CD4-positive, CD25-positive, alpha-beta regulatory T cell (primary cell): ENCODE measurements around the gene MUC13. TPM values are rescaled to one million over a fixed set of nuclear protein-coding genes. Genes with fewer than 3 reads are reported as not detected.

Experiments
- ATAC-seq, 2 donors: fragments of 150-1000 bp; cut with Tn5 transposase; one replicate each; pipeline ENCODE4 v1.10.0; 2021; ENCODE audit warnings: low read depth in 2 of 2, moderate number of reproducible peaks in 2 of 2, moderate library complexity in 1 of 2
- DNase-seq, 3 donors: peaks; one replicate each; pipeline versions ENCODE4 v3.0.0 to v3.0.0-alpha.2; 2012 to 2022; ENCODE audit warnings: mixed read lengths in 1 of 3
- H3K27ac ChIP-seq: one replicate; pipeline ENCODE4 v1.7.0; 2013; ENCODE audit warnings: mild to moderate bottlenecking, low read length; ENCODE audit not compliant: insufficient read depth, poor library complexity, severe bottlenecking
- H3K27me3 ChIP-seq: one replicate; pipeline ENCODE4 v1.7.0; 2013; ENCODE audit warnings: low read length; ENCODE audit not compliant: control insufficient read depth, insufficient read depth
- H3K36me3 ChIP-seq: one replicate; pipeline ENCODE4 v1.7.0; 2013; ENCODE audit warnings: mild to moderate bottlenecking, low read length, moderate library complexity; ENCODE audit not compliant: control insufficient read depth, insufficient read depth
- H3K4me1 ChIP-seq: 2 replicates; pipeline ENCODE4 v1.7.0; 2013; ENCODE audit warnings: mild to moderate bottlenecking, low read length; ENCODE audit not compliant: insufficient read depth, control insufficient read depth, poor library complexity, severe bottlenecking
- H3K4me3 ChIP-seq: one replicate; pipeline ENCODE4 v1.7.0; 2013; ENCODE audit warnings: low read depth, mild to moderate bottlenecking, low read length, moderate library complexity
- H3K9me3 ChIP-seq, 2 experiments: 1 replicate in 1 of 2; 2 replicates in 1 of 2; pipeline ENCODE4 v1.7.0; 2013; ENCODE audit warnings: low read length in 2 of 2, mild to moderate bottlenecking in 1 of 2, moderate library complexity in 1 of 2; ENCODE audit not compliant: control insufficient read depth in 2 of 2
- H3K27ac Mint-ChIP-seq, 3 donors: one replicate each; pipeline ENCODE4 v1.8.0; 2020 to 2022; ENCODE audit warnings: mild to moderate bottlenecking in 3 of 3, mixed read lengths in 3 of 3, moderate library complexity in 2 of 3
- H3K27me3 Mint-ChIP-seq: one replicate; pipeline ENCODE4 v1.8.0; 2022; ENCODE audit warnings: mild to moderate bottlenecking, mixed read lengths
- H3K36me3 Mint-ChIP-seq: one replicate; pipeline ENCODE4 v1.8.0; 2020; ENCODE audit warnings: mixed read lengths
- H3K4me1 Mint-ChIP-seq, 4 donors: one replicate each; pipeline ENCODE4 v1.8.0; 2020 to 2022; ENCODE audit warnings: mixed read lengths in 4 of 4, mild to moderate bottlenecking in 1 of 4
- H3K4me3 Mint-ChIP-seq, 4 donors: one replicate each; pipeline ENCODE4 v1.8.0; 2020 to 2022; ENCODE audit warnings: mild to moderate bottlenecking in 4 of 4, mixed read lengths in 4 of 4, moderate library complexity in 3 of 4
- H3K9me3 Mint-ChIP-seq, 7 donors: one replicate each; pipeline ENCODE4 v1.8.0; 2020 to 2022; ENCODE audit warnings: mixed read lengths in 7 of 7, mild to moderate bottlenecking in 3 of 7, moderate library complexity in 2 of 7
- polyA plus RNA-seq, 4 donors: library from polyadenylated mRNA; unstranded; fragments of 300-500 nt; fragmentation: Illumina TruSeq; gene quantifications; one replicate each; pipeline ENCODE4 v1.2.3, GENCODE V29; 2021
- total RNA-seq: library from RNA; stranded (reverse); gene quantifications from one replicate; pipeline ENCODE4 v1.2.3, GENCODE V29; 2022

Gene MUC13
- total and polyA plus RNA-seq, 5 donors from 2014 or later: 0.49 TPM; not detected in 4

DNA sequence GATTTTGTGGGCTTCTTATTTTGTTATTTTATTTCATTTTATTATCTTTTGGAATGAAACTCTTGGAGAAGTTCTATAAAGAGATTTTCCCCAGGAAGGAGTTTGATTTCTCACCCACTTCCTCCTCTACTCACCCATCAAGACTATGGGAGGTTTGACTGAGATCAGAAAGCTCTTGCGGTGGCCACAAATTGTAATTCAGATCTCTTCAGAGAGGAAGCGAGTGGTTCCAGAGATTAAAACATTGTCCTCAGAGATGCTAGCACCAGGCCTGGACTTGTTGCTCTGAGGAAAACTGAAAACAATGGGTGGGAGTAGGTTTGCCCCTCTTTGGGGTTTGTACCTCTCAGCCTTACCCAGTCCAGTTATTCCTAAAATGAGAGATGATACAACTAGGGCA is 8.1 kb upstream of the MUC13 start:
- Histone ChIP-seq H3K9me3 (no peaks in the 10 kb centered on the region), H3K27me3 (peaks cover 2% of the 10 kb centered on the region), H3K4me1 (no peaks in the 10 kb centered on the region), H3K27ac (no peak overlapping the region), H3K36me3 (no peaks in the 10 kb centered on the region), H3K4me3 (no peak overlapping the region)
- peaks cover 29% of the 10 kb centered on the region for H3K27me3 Mint-ChIP-seq
- ATAC-seq (no peak), DNase-seq (no peak)
- H3K4me3 Mint-ChIP-seq: no peak overlapping the region
- no peaks in the 10 kb centered on the region for H3K4me1 Mint-ChIP-seq
- no peaks in the 10 kb centered on the region for H3K36me3 Mint-ChIP-seq
- no peak overlapping the region for H3K27ac Mint-ChIP-seq
- peaks cover 0 to 2% (median 0%) of the 10 kb centered on the region in 7 donors for H3K9me3 Mint-ChIP-seq

DNA sequence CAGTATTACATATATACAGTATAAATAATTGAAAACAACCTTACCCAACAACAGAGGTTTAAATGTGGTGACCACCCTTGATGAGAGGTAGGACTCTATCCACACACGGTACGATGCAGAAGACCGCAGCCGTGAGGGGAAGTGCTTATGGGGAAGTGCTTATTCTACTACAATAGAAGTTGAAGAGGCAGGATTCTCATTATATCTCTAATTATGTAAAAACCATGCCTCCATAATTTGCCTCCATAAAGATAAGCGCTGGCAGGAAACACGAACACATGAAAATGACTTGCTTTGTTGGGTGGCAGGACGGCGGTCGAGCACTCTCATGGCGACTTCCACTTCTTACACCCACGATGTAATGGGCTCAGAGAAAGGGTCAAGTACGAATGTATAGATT is 7.2 kb upstream of the MUC13 start:
- DNase-seq (no peak), ATAC-seq (no peak)
- H3K9me3 Mint-ChIP-seq: peaks cover 0 to 2% (median 0%) of the 10 kb centered on the region in 7 donors
- Histone ChIP-seq H3K4me3 (no peak overlapping the region), H3K27me3 (peaks cover 2% of the 10 kb centered on the region), H3K9me3 (no peaks in the 10 kb centered on the region), H3K36me3 (no peaks in the 10 kb centered on the region), H3K27ac (no peak overlapping the region), H3K4me1 (no peaks in the 10 kb centered on the region)
- H3K36me3 Mint-ChIP-seq: no peaks in the 10 kb centered on the region
- H3K4me1 Mint-ChIP-seq: no peaks in the 10 kb centered on the region
- H3K4me3 Mint-ChIP-seq: no peak overlapping the region
- peaks cover 32% of the 10 kb centered on the region for H3K27me3 Mint-ChIP-seq
- H3K27ac Mint-ChIP-seq: no peak overlapping the region

DNA sequence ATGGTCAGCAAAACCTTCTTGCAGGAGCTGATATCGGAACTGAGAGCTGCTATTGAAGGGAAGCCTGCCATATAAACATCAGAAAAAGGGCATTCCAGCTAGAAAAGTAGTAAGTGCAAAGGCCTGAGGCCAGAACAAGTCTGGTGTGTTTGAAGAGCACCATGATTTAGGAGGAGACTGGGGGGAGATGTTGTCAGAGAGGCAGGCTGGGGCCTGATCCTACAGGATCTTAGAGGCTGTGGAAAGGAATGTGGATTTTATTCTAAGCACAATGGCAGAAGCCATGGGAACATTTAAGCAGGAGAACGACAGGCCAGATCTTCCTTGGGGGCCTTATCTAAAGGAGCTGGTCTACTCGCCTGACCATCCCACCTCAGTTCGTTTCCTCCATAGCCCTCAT is 5.1 kb upstream of the MUC13 start:
- Mint-ChIP-seq H3K36me3 (no peaks in the 10 kb centered on the region), H3K27ac (no peak overlapping the region), H3K4me1 (no peaks in the 10 kb centered on the region), H3K27me3 (peaks cover 27% of the 10 kb centered on the region), H3K9me3 (peaks cover 0 to 2% (median 0%) of the 10 kb centered on the region in 7 donors), H3K4me3 (no peak overlapping the region)
- Histone ChIP-seq H3K9me3 (no peaks in the 10 kb centered on the region), H3K36me3 (no peaks in the 10 kb centered on the region), H3K4me1 (no peaks in the 10 kb centered on the region), H3K27ac (no peak overlapping the region), H3K4me3 (no peak overlapping the region), H3K27me3 (no peaks in the 10 kb centered on the region)
- no peak for ATAC-seq
- no peak for DNase-seq

GRCh38 chr3:124938896-124939295 is 4.3 kb upstream of the MUC13 start:
- Histone ChIP-seq H3K4me1 (no peaks in the 10 kb centered on the region), H3K27me3 (no peaks in the 10 kb centered on the region), H3K36me3 (no peaks in the 10 kb centered on the region), H3K9me3 (no peaks in the 10 kb centered on the region), H3K27ac (no peak overlapping the region), H3K4me3 (no peak overlapping the region)
- Mint-ChIP-seq H3K36me3 (no peaks in the 10 kb centered on the region), H3K9me3 (peaks cover 0 to 2% (median 0%) of the 10 kb centered on the region in 7 donors), H3K27ac (no peak overlapping the region), H3K4me1 (no peaks in the 10 kb centered on the region), H3K27me3 (peaks cover 31% of the 10 kb centered on the region), H3K4me3 (no peak overlapping the region)
- ATAC-seq (no peak), DNase-seq (no peak)

GRCh38 chr3:124937049-124937448 is 2.5 kb upstream of the MUC13 start:
- Histone ChIP-seq H3K27ac (no peak overlapping the region), H3K4me1 (no peaks in the 10 kb centered on the region), H3K9me3 (no peaks in the 10 kb centered on the region), H3K4me3 (no peak overlapping the region), H3K36me3 (no peaks in the 10 kb centered on the region), H3K27me3 (no peaks in the 10 kb centered on the region)
- peaks cover 0 to 2% (median 0%) of the 10 kb centered on the region in 7 donors for H3K9me3 Mint-ChIP-seq
- H3K27me3 Mint-ChIP-seq: peaks cover 35% of the 10 kb centered on the region
- no peak for DNase-seq
- ATAC-seq: no peak
- H3K27ac Mint-ChIP-seq: no peak overlapping the region
- H3K36me3 Mint-ChIP-seq: no peaks in the 10 kb centered on the region
- H3K4me3 Mint-ChIP-seq: no peak overlapping the region
- H3K4me1 Mint-ChIP-seq: no peaks in the 10 kb centered on the region

- Mint-ChIP-seq H3K36me3 (no peaks in the 10 kb centered on the region), H3K27me3 (peaks cover 35% of the 10 kb centered on the region), H3K4me3 (no peak overlapping the region), H3K27ac (no peak overlapping the region), H3K9me3 (peaks cover 0 to 2% (median 0%) of the 10 kb centered on the region in 7 donors), H3K4me1 (no peaks in the 10 kb centered on the region)
- no peaks in the 10 kb centered on the region for H3K4me1 ChIP-seq
- DNase-seq: no peak
- no peaks in the 10 kb centered on the region for H3K27me3 ChIP-seq
- H3K27ac ChIP-seq: no peak overlapping the region
- no peaks in the 10 kb centered on the region for H3K9me3 ChIP-seq
- no peaks in the 10 kb centered on the region for H3K36me3 ChIP-seq
- no peak overlapping the region for H3K4me3 ChIP-seq
- no peak for ATAC-seq
Observed at GRCh38 chr3:124935794-124936542, 1.4 kb upstream of the MUC13 start.

GRCh38 chr3:124935264-124935663 is 713 bp upstream of the MUC13 start:
- no peak overlapping the region for H3K27ac Mint-ChIP-seq
- no peaks in the 10 kb centered on the region for H3K27me3 ChIP-seq
- ATAC-seq (no peak), DNase-seq (no peak)
- peaks cover 35% of the 10 kb centered on the region for H3K27me3 Mint-ChIP-seq
- no peaks in the 10 kb centered on the region for H3K9me3 ChIP-seq
- H3K36me3 ChIP-seq: no peaks in the 10 kb centered on the region
- no peak overlapping the region for H3K27ac ChIP-seq
- no peak overlapping the region for H3K4me3 Mint-ChIP-seq
- H3K4me3 ChIP-seq: no peak overlapping the region
- no peaks in the 10 kb centered on the region for H3K4me1 ChIP-seq
- H3K9me3 Mint-ChIP-seq: peaks cover 0 to 2% (median 0%) of the 10 kb centered on the region in 7 donors
- H3K36me3 Mint-ChIP-seq: no peaks in the 10 kb centered on the region
- H3K4me1 Mint-ChIP-seq: no peaks in the 10 kb centered on the region
